ENCODE results near the gene CTBP1.

GRCh38 chr4:1199556-1200331 is 49.2 kb downstream of the CTBP1 start:
- no peak for TF ChIP-seq CTCF (conservative IDR thresholded peaks at IDR 0.05; ENCODE audit: low read depth, low read length)
- TF ChIP-seq EZH2 (IDR thresholded peaks at IDR 0.05; ENCODE audit: low read length, unreplicated experiment): no peak
- no peak for TF ChIP-seq EZH2phosphoT487 (IDR thresholded peaks at IDR 0.05; ENCODE audit: borderline replicate concordance, low read length)

Measured in PC-3 (cell line).